Endothelial cell of umbilical vein (primary cell): Measurements from ENCODE around the gene NT5DC1. TPM values are rescaled to one million over a fixed set of nuclear protein-coding genes. Genes with fewer than 3 reads are reported as not detected.

Source experiments
- BruUV-seq: library from RNA; stranded (reverse); fragments of 400-500 nt; replicated peaks from 2 replicates; lab custom pipeline; 2021; lab: Mats Ljungman, UMichigan
- CTCF ChIA-PET: fragments of 300-600, 350-600 bp; sonication (Branson Sonifier 250); formaldehyde crosslinking; loops from one replicate; lab custom pipeline; 2021; ENCODE audit warnings: antibody characterized with exemption, inconsistent platforms; lab: Charles Lee
- POLR2A ChIA-PET: fragments of 300-600, 350-600 bp; sonication (Branson Sonifier 250); formaldehyde crosslinking; loops from one replicate; lab custom pipeline; 2021; ENCODE audit warnings: antibody characterized with exemption, inconsistent platforms; lab: Charles Lee
- DNase-seq: peaks from one replicate; pipeline ENCODE4 v3.0.0-alpha.2; 2011; ENCODE audit warnings: low read depth, low spot score
- FAIRE-seq: peaks from 2 replicates; lab custom pipeline; 2011; peaks lifted over from hg19 to GRCh38; lab: Jason Lieb, UNC
- H2AFZ ChIP-seq: 2 replicates; pipeline ENCODE4 v1.6.0; 2012; ENCODE audit warnings: low read depth, low read length, control low read depth, inconsistent platforms
- H3K27ac ChIP-seq: 2 replicates; pipeline ENCODE4 v1.5.1; 2011; ENCODE audit warnings: low read depth, mild to moderate bottlenecking, control low read depth, low read length, moderate library complexity; ENCODE audit not compliant: insufficient read depth
- H3K27me3 ChIP-seq, 2 experiments: 2 replicates each; pipeline versions ENCODE4 v1.6.0 to v1.6.1; 2011; ENCODE audit warnings: low read length in 2 of 2, mixed read lengths in 1 of 2; ENCODE audit not compliant: control insufficient read depth in 2 of 2, insufficient read depth in 2 of 2
- H3K36me3 ChIP-seq, 2 experiments: 2 replicates in 1 of 2; 3 replicates in 1 of 2; pipeline ENCODE4 v1.5.1; 2011; ENCODE audit warnings: low read length in 2 of 2, mild to moderate bottlenecking in 1 of 2, moderate library complexity in 1 of 2; ENCODE audit not compliant: control insufficient read depth in 2 of 2, insufficient read depth in 2 of 2; ENCODE audit errors: extremely low read depth in 1 of 2
- H3K4me1 ChIP-seq: 3 replicates; pipeline ENCODE4 v1.5.1; 2011; ENCODE audit warnings: mild to moderate bottlenecking, low read length; ENCODE audit not compliant: control insufficient read depth, insufficient read depth; ENCODE audit errors: extremely low read depth
- H3K4me2 ChIP-seq: 2 replicates; pipeline ENCODE4 v1.6.1; 2011; ENCODE audit warnings: low read length, control low read depth, mixed read lengths; ENCODE audit not compliant: insufficient read depth
- H3K4me3 ChIP-seq, 3 experiments: fragments of 200-600 bp in 1 of 3; sonication (generic), shearing (Covaris generic) in 1 of 3; replicated peaks in 1 of 3; 2 replicates each; pipeline ENCODE4 v1.5.1; 2011 to 2016; ENCODE audit warnings: control low read depth in 3 of 3, low read length in 3 of 3, mild to moderate bottlenecking in 2 of 3, inconsistent platforms in 1 of 3, low read depth in 1 of 3, moderate library complexity in 1 of 3; ENCODE audit not compliant: insufficient read depth in 1 of 3
- H3K79me2 ChIP-seq: 2 replicates; pipeline ENCODE4 v1.6.0; 2012; ENCODE audit warnings: low read length, inconsistent platforms; ENCODE audit not compliant: control insufficient read depth, insufficient read depth
- H3K9ac ChIP-seq: replicated peaks from 2 replicates; pipeline ENCODE3; 2011; ENCODE audit warnings: low read length, control low read depth; ENCODE audit not compliant: insufficient read depth; ENCODE audit errors: extremely low read depth
- H3K9me1 ChIP-seq: replicated peaks from 3 replicates; pipeline ENCODE4 v1.6.0; 2011; ENCODE audit warnings: mild to moderate bottlenecking, low read length; ENCODE audit not compliant: control insufficient read depth, insufficient read depth; ENCODE audit errors: extremely low read depth
- H3K9me3 ChIP-seq: replicated peaks from 2 replicates; pipeline ENCODE4 v1.5.1; 2012; ENCODE audit warnings: low read length, inconsistent platforms; ENCODE audit not compliant: control insufficient read depth, insufficient read depth
- H4K20me1 ChIP-seq: replicated peaks from 2 replicates; pipeline ENCODE3; 2011; ENCODE audit warnings: mild to moderate bottlenecking, low read length; ENCODE audit not compliant: control insufficient read depth, insufficient read depth; ENCODE audit errors: extremely low read depth
- CTCF ChIP-seq, 2 donors: IDR thresholded peaks; 1 replicate in 1 of 2; 2 replicates in 1 of 2; pipeline ENCODE4 v1.5.1; 2011; ENCODE audit warnings: low read length in 2 of 2, mild to moderate bottlenecking in 2 of 2, moderate library complexity in 2 of 2, control low read depth in 1 of 2, inconsistent platforms in 1 of 2, low read depth in 1 of 2; ENCODE audit not compliant: insufficient read depth in 1 of 2; ENCODE audit errors: extremely low read depth in 1 of 2
- EZH2 ChIP-seq: IDR thresholded peaks from 2 replicates; pipeline ENCODE4 v1.6.1; 2012; ENCODE audit warnings: borderline replicate concordance, low read depth, mild to moderate bottlenecking, moderate library complexity, low read length, inconsistent platforms; ENCODE audit not compliant: severe bottlenecking
- FOS ChIP-seq: IDR thresholded peaks from 2 replicates; pipeline ENCODE4 v1.6.1; 2011; ENCODE audit warnings: mild to moderate bottlenecking, low read length, moderate library complexity, borderline replicate concordance; ENCODE audit not compliant: insufficient read depth
- JUN ChIP-seq: IDR thresholded peaks from 2 replicates; pipeline ENCODE4 v1.6.1; 2011; ENCODE audit warnings: borderline replicate concordance, low read depth; ENCODE audit not compliant: insufficient read length, insufficient read depth
- MAX ChIP-seq: IDR thresholded peaks from 2 replicates; pipeline ENCODE4 v1.6.1; 2011; ENCODE audit not compliant: insufficient read depth, insufficient read length
- MYC ChIP-seq: IDR thresholded peaks from one replicate; pipeline ENCODE4 v1.6.1; 2011; ENCODE audit warnings: mild to moderate bottlenecking, low read depth, low read length
- POLR2AphosphoS5 ChIP-seq: IDR thresholded peaks from 2 replicates; pipeline ENCODE4 v1.6.1; 2012; ENCODE audit warnings: low read depth, mild to moderate bottlenecking, control low read depth, low read length, moderate library complexity; ENCODE audit not compliant: insufficient read depth
- dilution Hi-C: fragments of 300-500 bp; cut with MboI; formaldehyde crosslinking; loops from one replicate; pipeline ENCODE4 v1.15.0; 2019; ENCODE audit warnings: low sequenced_read_pairs; ENCODE audit not compliant: extremely low pct_ligation_motif_present
- intact Hi-C: fragments of 100-400 bp; cut with micrococcal nuclease; formaldehyde crosslinking; loops from one replicate; pipeline ENCODE4 v1.10.0; 2022
- polyA plus RNA-seq, 4 experiments: library from polyadenylated mRNA; depleted of rRNA in 3 of 4; stranded (reverse) in 3 of 4; unstranded in 1 of 4; fragments of >200 nt; gene quantifications; 2 replicates each; pipeline versions ENCODE4 v1.2.1 to v1.2.3, GENCODE V29; 2011 to 2012; ENCODE audit warnings: missing spikeins in 1 of 4
- total RNA-seq: library from RNA; stranded (reverse); gene quantifications from 2 replicates; pipeline ENCODE4 v1.2.3, GENCODE V29; 2021

NT5DC1 gene
- total and polyA plus RNA-seq, 2 donors (not counting 3 experiments of a cell fraction or from before 2014, with no cell fraction given) = 11.3 to 24.3 TPM

GRCh38 chr6:116139917-116140316 is 39.3 kb downstream of the NT5DC1 start:
- no peaks in the 10 kb centered on the region for H3K36me3 ChIP-seq
- H3K27ac ChIP-seq = no peak overlapping the region
- no peak overlapping the region for H3K4me3 ChIP-seq
- no peaks in the 10 kb centered on the region for H3K9me1 ChIP-seq
- intact Hi-C loops (no loop called here), dilution Hi-C loops (no loop called here)
- ChIA-PET POLR2A (no interaction called here), CTCF (no interaction called here)
- DNase-seq (no peak), FAIRE-seq (no peak)
- TF ChIP-seq EZH2 (no peak), MYC (no peak), CTCF (IDR thresholded peaks at IDR 0.05; ENCODE audit: extremely low read depth in 1 of 2, insufficient read depth in 1 of 2, low read depth in 1 of 2, low read length in 2 of 2) (no peak), JUN (no peak), MAX (no peak), FOS (no peak), POLR2AphosphoS5 (no peak)
- no peaks in the 10 kb centered on the region for H3K27me3 ChIP-seq
- H3K4me2 ChIP-seq = no peak overlapping the region
- H3K79me2 ChIP-seq = no peaks in the 10 kb centered on the region
- no peak overlapping the region for H3K9ac ChIP-seq
- H3K9me3 ChIP-seq = no peaks in the 10 kb centered on the region
- H2AFZ ChIP-seq = no peak overlapping the region
- H4K20me1 ChIP-seq = no peaks in the 10 kb centered on the region
- no peaks in the 10 kb centered on the region for H3K4me1 ChIP-seq
- BruUV-seq = no TSS peak
